HG02938 (cell line): Measurements from ENCODE around the gene APMAP.
"Not testable (repeated sequence)": the region's sequence is repeated elsewhere in the genome, so short reads cannot be mapped to it uniquely, and the experiment has no call there.

Experiments used
- ATAC-seq: cut with Tn5 transposase; IDR thresholded peaks from one replicate; pipeline ENCODE4 v1.9.1; 2021; ENCODE audit warnings: mild to moderate bottlenecking, moderate library complexity; ENCODE audit not compliant: unreplicated experiment

APMAP gene

GRCh38 chr20:24935140-24935539 lies 57.4 kb downstream of the APMAP start:
- ATAC-seq = no peak

- no peak for ATAC-seq
These were observed 57.8 kb downstream of the APMAP start for GRCh38 chr20:24934716-24935115.

GRCh38 chr20:24934101-24934661 lies 58.4 kb downstream of the APMAP start:
- ATAC-seq = no peak

- ATAC-seq = no peak
These were observed 59.2 kb downstream of the APMAP start for GRCh38 chr20:24933266-24933908.

DNA sequence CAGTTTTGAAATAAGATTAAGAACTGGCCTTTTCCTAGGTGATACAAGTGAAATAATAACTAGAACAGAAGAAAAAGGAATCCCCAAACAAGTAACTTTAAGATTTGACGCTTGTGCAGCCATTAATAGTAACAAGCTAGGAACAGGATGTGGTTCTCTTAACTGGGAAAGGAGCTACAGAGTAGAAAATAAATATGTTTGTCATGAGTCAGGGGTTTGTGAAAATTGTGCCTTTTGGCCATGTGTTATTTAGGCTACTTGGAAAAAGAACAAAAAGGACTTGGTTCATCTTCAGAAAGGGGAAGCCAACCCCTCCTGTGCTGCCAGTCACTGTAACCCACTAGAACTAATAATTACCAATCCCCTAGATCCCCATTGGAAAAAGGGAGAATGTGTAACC lies 60.7 kb downstream of the APMAP start:
- ATAC-seq = not testable (repeated sequence)

DNA sequence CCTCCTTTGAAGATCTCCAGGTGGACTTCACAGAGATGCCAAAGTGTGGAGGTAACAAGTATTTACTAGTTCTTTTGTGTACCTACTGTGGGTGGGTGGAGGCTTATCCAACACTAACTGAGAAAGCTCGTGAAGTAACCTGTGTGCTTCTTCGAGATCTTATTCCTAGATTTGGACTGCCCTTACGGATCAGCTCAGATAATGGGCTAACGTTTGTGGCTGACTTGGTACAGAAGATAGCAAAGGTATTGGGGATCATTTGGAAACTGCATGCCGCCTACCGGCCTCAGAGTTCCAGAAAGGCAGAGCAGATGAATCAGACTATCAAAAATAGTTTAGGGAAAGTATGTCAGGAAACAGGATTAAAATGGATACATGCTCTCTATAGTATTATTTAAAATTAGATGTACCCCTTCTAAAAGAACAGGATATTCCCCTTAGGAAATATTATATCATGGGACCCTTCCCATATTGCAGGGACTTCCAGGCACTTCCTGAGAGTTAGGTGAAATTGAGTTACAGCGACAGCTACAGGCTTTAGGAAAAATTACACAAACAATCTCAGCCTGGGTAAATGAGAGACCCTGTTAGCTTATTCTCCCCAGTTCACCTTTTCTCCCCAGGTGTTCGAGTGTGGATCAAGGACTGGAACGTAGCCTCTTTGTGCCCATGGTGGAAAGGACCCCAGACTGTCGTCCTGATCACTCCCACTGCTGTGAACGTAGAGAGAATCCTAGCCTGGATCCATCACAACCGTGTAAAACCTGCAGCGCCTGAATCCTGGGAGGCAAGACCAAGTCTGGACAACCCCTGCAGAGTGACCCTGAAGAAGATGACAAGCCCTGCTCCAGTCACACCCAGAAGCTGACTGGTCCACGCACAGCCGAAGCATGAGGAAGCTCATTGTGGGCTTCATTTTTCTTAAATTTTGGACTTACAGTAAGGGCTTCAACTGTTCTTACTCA lies 61.5 kb downstream of the APMAP start:
- ATAC-seq = not testable (repeated sequence)

DNA sequence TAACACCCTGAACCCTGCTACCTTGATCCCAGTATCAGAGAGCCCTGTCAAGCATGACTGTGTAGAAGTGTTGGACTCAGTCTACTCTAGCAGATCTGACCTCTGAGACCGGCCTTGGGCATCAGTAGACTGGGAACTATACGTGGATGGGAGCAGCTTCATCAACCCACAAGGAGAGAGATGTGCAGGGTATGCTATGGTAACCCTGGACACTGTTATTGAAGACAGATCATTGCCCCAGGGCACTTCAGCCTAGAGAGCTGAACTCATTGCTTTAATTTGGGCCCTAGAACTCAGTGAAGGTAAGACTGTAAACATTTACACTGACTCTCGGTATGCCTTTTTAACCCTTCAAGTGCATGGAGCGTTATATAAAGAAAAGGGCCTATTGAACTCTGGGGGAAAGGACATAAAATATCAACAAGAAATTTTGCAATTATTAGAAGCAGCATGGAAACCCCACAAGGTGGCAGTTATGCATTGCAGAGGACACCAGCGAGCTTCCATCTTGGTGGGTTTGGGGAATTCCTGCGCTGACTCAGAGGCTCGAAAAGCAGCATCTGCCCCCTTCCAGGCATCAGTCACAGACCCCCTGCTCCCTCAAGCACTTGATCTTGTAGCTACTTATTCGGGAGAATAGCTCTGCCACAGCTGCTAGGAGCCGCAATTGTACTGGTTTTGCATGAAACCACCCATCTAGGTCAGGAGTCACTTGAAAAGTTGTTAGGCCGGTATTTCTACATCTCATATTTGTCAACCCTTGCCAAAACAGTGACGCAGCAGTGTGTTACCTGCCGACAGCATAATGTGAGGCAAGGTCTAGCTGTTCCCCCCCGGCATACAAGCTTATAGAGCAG lies 62.5 kb downstream of the APMAP start:
- ATAC-seq = not testable (repeated sequence)

DNA sequence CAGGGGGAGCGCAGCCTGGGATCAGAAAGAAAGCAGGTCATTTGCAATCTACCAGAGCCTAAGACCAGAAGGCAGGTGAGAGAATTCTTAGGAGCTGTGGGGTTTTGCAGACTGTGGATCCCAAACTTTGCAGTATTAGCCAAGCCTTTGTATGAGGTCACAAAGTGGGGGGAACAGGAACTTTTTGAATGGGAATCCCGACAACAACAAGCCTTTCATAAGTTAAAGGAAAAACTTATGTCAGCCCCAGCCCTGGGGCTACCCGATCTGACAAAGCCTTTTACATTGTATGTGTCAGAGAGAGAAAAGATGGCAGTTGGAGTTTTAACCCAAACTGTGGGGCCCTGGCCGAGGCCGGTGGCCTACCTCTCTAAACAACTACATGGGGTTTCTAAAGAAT lies 63.3 kb downstream of the APMAP start:
- ATAC-seq = not testable (repeated sequence)

DNA sequence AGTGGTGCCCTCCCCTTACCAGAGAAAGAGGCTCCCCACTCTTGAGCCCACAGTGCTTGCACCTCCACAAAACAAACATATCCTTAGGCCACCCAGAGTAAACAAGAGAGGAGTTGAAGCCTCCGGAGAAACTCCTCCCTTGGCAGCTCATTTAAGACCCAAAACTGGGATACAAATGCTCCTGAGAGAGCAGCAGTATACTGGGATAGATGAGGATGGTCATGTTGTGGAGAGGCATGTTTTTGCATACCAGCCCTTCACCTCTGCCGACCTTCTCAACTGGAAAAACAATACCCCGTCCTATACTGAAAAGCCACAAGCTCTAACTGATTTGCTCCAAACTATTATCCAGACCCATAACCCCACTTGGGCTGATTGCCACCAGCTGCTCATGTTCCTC lies 71.8 kb downstream of the APMAP start:
- not testable (repeated sequence) for ATAC-seq

GRCh38 chr20:24919665-24920064 lies 72.9 kb downstream of the APMAP start:
- not testable (repeated sequence) for ATAC-seq

- no peak for ATAC-seq
These were observed 73.7 kb downstream of the APMAP start for GRCh38 chr20:24918579-24919566.

GRCh38 chr20:24917797-24918578 lies 74.6 kb downstream of the APMAP start:
- no peak for ATAC-seq

DNA sequence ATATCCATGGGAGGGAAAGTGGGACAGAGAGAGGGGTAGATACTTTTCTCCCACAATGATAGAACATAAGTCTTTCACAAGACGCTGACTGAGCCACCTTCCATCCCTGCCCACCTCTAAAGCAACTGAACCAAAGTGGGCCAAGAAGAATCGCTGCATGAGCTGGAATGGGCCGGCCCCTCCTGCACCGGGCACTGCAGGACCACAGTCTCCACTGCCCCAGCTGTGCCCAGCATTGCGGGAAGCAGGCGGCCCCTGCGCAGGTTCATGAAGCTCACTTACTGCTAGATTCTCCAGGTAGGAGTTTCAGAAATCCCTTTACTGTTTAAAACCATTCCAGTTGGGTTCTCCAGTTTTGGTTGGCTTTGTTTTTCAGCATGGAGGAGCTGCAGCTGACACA lies 75.5 kb downstream of the APMAP start:
- ATAC-seq = no peak

DNA sequence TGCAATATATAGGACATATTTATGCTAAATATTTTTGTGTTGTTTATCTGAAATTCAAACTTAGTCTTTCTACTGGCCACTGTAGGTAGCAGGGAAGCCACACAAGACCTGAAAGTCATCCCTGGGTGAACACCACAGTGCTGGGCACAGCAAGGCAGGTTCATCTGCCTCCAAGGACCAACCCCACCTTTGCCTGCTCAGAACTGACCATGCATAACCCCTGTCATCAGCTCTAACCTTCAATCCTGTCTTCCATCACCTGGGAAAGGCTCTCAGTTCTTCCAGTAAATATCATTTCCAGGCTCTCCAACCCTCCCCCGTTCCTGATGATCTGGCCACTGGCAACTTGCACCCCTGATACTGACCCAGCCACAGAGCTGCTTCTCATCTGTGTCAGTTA lies 76.1 kb downstream of the APMAP start:
- no peak for ATAC-seq

GRCh38 chr20:24915892-24916291 lies 76.7 kb downstream of the APMAP start:
- ATAC-seq = no peak

- ATAC-seq = no peak
These were observed 77.1 kb downstream of the APMAP start for GRCh38 chr20:24915440-24915839.

GRCh38 chr20:24914388-24915241 lies 77.9 kb downstream of the APMAP start:
- no peak for ATAC-seq

GRCh38 chr20:24913076-24913628 lies 79.4 kb downstream of the APMAP start:
- no peak for ATAC-seq
